Bone marrow (tissue), 2 donors: ENCODE data around the gene PPIL1.

Source experiments
- DNase-seq, 2 donors: peaks; one replicate each; lab custom pipeline; 2025; lab: John Stamatoyannopoulos, UW

The PPIL1 gene

GRCh38 chr6:36836111-36837021 is 38.2 kb downstream of the PPIL1 start:
- DNase-seq = no peak

GRCh38 chr6:36834576-36835341 is 39.8 kb downstream of the PPIL1 start:
- DNase-seq = no peak

- no peak for DNase-seq
Measured at GRCh38 chr6:36833182-36833789, 41.3 kb downstream of the PPIL1 start.

GRCh38 chr6:36832313-36832712 is 42.3 kb downstream of the PPIL1 start:
- no peak for DNase-seq

GRCh38 chr6:36830577-36830976 is 44.0 kb downstream of the PPIL1 start:
- no peak for DNase-seq

GRCh38 chr6:36829919-36830544 is 44.6 kb downstream of the PPIL1 start:
- no peak for DNase-seq

GRCh38 chr6:36827261-36828079 is 47.1 kb downstream of the PPIL1 start:
- peak in 1 of 2 donors; percentile 98 for DNase-seq

- DNase-seq = no peak
Measured at GRCh38 chr6:36826520-36827227, 47.9 kb downstream of the PPIL1 start.

GRCh38 chr6:36825994-36826393 is 48.6 kb downstream of the PPIL1 start:
- no peak for DNase-seq

- no peak for DNase-seq
Measured at GRCh38 chr6:36825452-36825851, 49.2 kb downstream of the PPIL1 start.

- no peak for DNase-seq
Measured at GRCh38 chr6:36824253-36824652, 50.4 kb downstream of the PPIL1 start.

- DNase-seq = no peak
Measured at GRCh38 chr6:36823421-36824096, 51.0 kb downstream of the PPIL1 start.

GRCh38 chr6:36822506-36823269 is 51.9 kb downstream of the PPIL1 start:
- DNase-seq = no peak

- DNase-seq = no peak
Measured at GRCh38 chr6:36821581-36822335, 52.8 kb downstream of the PPIL1 start.

- no peak for DNase-seq
Measured at GRCh38 chr6:36820700-36821580, 53.7 kb downstream of the PPIL1 start.

GRCh38 chr6:36818756-36819155 is 55.8 kb downstream of the PPIL1 start:
- DNase-seq = no peak

- DNase-seq = no peak
Measured at GRCh38 chr6:36817847-36818246, 56.8 kb downstream of the PPIL1 start.
